Activated CD4-positive, CD25-positive, alpha-beta regulatory T cell treated with anti-CD3 and anti-CD28 coated beads, Interleukin-2, amount 50 U/mL, for 24 hours (primary cell): ENCODE measurements around the gene MBL2.

Experiments
- ATAC-seq, 2 donors: fragments of 150-1000 bp; cut with Tn5 transposase; one replicate each; pipeline ENCODE4 v1.10.0; 2021; ENCODE audit warnings: mild to moderate bottlenecking in 1 of 2, moderate library complexity in 1 of 2

MBL2 gene

DNA sequence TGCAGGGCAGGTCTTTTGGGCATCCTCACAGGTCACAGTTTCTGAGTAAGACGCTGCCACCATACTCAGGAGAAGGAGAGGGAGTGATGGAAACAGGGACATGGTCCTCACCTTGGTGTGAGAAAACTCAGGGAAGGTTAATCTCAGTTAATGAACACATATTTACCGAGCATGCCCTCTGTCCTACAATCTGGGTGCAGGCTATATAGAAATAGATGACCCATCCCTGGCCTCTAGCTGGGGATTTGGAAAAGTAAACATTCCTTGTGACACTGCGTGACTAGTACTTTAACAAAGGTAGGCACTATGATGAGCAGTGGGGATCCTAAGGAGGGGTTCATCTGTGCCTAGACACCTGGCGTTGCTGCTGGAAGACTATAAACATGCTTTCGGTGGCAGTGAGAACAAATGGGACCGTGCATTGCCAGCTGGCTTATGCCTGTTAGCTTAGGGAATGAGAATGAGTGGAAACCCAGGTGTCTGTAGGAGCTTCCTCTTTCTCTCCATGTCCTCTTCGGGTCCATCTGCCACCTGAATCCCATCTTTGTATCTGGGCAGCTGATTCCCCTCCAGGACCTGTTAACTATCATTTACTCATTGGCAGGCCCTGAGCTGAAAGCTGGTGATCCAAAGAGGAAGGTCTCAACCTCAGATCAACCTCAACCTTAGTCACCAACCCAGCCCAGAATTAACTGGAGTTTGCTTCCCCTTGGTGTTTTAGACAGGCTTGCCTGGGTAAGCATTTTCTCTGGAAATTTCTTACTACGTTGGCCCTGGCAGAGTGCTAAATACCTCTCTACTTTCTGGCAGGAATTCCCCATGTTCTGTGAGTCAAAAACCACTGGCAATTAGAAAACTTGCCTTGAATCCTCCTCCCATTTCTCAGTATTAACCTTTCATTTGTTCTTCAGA, 794 bp downstream of the MBL2 start:
- ATAC-seq: no peak

DNA sequence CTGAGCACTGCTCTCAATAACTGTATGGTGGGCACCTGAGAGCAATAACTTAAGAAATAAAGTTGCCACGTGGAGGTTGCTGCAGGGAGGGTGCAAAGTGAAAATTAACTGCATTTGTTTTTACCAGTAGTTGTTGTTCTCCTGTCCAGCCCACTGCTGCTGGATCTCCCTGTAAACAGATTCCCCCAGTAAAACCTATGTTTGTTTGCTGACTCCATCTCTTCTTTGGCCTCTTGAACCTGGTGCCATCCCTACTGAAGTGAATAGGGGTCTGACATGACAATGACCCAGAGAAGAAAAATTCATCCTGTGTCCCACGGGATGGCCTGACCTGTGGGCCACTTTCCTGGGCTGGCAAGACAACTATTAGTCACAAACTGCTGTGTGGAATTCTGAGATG, 1.7 kb downstream of the MBL2 start:
- no peak for ATAC-seq

DNA sequence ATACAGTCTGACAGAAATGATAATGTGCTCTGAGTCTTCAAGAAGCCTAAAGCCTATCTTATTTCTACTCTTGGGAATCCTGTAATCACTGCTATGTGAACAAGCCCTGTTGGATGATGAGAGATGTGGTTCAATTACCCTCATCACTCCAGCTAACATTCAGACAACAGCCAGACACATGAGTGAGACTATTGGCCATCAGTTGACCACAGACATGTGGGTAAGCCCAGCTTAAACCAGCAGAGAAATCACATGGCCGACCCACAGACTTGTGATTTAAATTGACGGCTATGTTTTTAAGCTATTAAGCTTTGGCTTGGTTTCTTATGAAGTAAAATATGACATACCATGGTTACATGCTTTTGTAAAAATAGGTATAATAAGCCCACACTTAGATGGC, 2.6 kb downstream of the MBL2 start:
- no peak for ATAC-seq

DNA sequence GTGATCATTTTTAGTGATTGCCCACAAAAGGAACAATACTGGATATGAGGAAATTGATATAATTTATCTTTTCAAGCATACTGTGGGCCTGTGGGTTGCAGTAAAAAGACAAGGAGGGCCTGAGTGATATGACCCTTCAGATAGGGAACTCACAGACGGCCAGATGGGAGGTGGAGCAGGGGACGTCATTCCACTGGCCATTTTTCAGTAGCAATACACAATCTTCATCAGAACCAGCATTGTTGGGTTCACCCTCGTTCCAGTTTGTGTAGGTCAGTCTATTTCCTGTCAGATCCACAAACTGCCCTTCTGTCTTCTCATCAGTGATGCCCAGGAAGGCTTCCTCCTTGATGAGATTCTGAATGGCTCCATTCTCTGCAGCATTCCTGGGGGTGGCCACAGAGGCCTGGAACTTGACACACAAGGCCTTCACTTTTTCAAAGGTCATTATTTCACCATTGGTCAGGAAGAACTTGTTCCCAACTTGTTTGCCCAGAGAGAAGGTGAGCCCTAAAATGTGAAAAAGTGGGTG, 4.5 kb downstream of the MBL2 start:
- ATAC-seq: no peak

DNA sequence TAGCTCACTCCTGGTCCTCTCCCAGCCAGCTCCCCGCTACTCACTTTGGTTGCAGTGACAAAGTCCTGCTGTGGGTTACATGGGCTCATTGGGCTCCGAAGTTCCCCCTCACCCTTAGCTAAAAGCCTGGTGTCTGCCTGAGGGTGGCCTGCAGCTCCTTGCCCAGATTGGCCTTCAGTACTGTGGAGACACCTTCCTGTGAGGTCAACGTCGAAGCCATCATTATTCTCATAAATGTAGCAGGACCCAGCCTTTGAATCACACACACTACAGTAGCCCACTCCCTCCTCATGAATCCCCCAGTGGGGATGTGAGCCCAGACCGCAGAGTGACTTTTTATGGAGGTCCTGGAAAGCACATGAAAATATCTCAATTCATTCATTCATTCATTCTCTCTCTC, 10.5 kb downstream of the MBL2 start:
- ATAC-seq: no peak

DNA sequence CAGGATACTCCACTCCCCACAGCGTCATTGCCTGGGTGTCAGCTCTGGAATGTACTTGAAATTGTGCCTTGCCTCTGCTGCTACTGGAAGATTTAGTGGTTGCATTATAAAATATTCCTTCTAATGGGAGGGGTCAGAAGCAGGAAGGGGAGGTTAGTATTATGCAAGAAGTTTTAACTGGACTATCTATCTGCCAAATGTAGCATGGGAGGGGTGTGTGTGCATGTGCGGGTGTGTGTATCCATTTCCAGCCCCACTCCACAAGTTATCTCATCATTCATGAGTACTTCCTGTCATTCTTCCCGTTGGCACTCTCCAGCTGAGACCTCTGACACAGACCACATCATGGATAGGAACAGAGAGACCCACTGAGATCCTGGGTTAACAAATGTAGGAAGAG, 13.4 kb downstream of the MBL2 start:
- no peak for ATAC-seq

DNA sequence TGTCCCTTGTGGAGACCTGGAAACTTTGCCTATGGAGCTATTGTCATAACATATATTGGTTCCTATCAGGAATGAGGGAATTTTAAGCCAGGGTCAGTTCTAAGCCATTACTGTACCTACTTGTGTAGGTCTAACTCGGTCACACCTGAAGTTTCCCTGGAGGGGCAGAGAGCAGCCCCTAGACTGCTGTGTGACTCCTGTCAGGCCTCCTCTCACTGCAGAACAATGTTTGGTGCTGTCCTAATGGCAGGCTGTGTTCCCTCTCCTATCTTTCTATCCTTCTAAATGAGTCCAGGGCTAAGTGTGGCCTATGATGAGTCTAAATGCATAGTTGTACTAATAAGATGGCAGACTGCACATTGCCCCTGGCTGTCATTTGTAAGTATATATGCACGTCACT, 14.2 kb downstream of the MBL2 start:
- ATAC-seq: no peak

DNA sequence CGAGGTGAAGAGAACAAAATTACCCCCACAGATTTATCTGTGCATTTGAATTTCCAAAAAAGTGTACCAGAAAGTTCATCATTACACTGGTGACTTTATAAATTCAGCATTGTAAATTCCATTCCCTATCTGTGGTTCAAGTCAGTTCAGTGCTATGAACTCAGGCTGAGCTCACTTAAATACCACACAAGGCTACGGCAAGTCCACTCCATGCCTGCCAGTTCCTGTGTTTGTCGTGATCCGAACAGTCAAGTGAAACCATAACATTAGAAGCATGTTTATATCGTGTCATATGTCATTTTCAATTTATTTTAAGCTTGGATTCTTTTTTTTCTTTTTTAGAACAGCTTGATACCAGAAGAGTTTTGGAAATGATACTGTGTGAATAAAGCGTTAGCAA, 14.8 kb downstream of the MBL2 start:
- ATAC-seq: no peak

DNA sequence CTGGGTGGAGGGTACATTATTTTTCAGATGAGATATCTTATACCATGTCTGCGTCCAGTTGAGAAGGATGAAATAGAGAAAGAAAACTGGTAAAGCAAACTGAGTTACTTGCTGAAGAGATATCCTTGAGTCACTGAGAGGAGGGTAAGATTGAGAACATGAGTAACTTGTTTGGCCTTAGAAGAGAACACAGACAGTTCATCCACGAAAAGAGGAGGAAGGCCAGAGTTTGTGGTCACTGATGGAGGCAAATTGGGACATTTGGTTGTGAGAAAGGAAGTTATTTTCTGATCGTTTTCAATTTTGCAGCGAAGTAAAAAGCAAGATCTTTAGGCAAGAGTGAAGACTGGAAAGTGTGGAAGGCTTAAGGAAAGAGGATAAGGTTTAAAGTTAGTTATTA, 15.6 kb downstream of the MBL2 start:
- no peak for ATAC-seq

DNA sequence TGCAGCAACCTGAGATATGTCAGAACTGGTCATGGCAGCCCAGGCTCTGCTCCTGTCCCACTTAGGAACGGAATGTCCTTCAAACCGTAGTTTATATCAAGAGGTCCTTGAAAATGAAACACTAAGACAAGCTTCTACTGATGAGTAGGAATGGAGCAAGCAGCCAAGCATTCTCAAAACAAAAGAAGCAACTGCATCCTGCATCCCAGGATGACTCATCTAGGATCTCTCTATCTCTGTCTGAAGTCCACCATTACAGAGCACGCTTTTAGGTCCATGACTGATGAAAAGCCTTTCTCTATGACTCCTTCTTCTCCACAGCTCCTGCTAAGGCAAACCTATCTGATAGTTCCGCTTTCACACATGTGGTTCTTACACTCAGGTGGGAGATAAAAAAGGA, 16.3 kb downstream of the MBL2 start:
- no peak for ATAC-seq

DNA sequence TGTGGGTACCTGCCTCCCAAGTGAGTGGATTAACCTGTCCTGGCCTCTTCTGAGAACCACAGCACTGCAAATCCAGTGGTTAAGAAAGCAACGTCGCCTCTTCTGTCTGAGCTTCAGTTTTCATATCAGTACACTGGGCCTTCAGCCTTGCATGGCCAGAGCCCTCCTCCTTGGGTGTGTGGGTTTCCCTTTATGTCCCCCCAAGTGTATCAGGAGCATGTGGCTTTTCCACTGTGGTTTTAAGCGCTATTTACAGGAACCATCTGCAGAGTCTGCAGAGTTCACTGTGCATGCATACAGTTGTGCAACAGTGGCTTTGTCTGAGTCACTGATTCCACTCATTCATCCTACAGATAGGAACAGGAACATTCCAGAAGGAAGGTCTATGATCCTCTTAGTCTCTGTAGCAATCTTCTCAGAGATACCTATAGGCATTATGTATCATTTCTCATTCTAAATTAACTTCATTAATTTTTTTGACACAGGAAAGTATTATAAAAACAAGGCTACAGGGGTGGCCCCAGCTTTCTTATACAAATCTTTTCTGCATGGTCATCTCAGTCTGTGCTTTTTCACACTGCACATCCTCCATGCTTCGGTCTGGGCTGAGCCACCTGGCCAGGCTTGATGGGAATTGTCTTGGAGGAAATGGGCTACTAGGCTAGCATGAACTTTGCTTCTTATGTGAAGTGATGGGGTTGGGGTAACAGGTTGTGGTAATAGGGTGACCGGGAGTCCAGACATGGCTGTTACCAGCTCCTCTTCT, 17.1 kb downstream of the MBL2 start:
- ATAC-seq: no peak

DNA sequence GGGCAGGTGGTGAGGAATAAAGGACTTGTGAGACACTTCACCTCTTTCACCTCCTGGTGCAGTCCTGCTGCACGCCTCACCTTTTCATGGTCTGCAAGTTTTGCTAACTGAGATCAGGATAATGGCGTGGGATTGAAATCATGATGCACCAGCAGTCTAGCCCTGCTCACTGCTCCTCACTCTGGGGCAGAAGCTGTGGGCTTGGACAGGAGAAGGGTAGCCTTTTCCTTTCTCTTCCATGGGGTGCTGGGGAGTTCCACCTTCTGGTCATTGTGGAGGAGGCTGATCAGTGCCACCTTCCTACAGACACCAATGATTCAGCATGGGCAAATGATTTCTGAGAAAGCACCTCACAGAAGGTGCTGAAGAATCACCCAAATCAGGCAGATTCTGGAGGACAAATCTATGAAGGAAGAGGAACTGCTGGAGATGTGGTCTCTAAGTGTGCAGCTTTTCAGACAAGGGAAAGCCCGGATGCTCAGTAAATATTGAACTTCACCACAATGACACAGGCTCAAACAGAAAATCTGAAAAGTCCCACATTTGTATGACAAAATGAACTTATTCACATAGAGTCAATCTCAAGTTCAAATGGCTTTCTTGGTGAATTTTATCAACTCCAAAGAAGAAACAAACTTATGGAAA, 19.7 kb downstream of the MBL2 start:
- ATAC-seq: peak in 1 of 2 donors; percentile 13

DNA sequence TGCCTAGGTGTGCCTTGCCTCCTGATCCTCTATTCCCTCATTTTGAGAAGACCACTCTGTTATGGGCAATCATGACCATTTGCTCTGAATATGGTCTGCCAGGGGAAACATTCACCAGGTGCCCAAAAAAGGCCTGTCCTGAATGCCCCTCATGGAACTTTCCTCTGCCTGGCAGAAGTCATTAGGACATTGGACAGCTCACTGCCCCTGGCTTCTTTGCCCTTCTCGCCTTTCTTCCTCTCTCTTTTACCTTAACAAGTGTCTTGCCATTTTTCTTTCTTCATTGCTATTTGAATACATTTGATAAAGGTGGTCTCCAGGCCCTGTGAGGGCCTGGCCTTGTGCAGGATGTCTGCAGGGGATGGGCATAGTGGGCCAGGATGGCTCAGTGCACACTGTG, 20.3 kb downstream of the MBL2 start:
- no peak for ATAC-seq

DNA sequence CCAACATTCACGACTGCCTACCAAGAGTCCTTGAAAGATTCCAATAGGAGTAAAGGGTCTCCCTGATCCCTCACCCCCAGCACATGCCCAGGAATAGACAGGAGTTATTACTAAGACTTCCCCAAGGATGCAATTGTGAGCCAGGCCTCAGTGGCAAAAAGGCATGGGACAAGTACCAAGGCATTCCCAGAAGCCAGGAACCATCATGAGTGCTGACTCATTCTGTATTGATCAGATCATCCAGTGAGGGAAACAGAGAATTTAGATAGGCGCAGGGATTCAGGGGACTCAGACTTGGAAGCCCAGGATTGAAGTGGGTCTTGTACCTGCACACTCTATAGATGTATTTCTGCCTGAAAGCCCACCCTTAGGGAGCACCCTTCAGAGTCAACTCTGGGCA, 21.2 kb downstream of the MBL2 start:
- no peak for ATAC-seq

DNA sequence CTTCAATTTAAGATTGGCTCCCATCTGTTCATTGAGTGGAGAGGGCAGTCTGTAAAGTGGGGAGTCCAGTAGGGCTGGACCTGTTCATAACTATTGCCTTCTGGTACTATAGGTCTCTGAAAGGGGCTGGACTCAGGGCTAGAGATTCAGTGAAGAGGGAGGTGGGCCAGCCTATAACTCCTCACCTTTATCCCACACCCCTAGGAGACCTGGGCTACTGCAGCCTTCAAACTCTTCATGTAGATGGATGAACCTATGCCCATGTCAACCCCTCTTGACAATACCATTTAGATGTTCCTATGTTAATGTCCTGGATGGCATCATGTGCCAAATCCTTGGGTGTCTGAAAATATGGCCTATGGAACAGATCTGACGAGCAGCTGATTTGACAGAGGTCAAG, 22.0 kb downstream of the MBL2 start:
- ATAC-seq: no peak

DNA sequence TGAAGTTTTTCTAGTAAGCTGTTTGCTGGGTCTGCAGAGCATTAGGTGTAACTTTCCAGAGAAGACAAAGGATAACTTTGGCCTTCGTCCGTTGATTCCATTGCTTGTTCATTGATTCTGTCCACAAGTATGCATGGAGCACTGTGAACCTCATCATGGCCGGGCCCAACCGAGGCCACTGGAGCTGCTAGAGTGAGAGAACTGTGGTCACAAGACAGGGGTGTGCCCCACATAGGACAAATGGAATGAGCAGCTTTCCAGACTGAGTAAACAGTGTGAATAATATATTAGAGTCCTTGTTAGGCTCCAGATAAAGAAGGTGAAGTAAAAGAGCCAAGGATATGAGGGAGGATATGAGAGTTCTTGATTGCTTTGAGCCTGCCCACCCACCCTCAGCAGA, 24.9 kb downstream of the MBL2 start:
- no peak for ATAC-seq

DNA sequence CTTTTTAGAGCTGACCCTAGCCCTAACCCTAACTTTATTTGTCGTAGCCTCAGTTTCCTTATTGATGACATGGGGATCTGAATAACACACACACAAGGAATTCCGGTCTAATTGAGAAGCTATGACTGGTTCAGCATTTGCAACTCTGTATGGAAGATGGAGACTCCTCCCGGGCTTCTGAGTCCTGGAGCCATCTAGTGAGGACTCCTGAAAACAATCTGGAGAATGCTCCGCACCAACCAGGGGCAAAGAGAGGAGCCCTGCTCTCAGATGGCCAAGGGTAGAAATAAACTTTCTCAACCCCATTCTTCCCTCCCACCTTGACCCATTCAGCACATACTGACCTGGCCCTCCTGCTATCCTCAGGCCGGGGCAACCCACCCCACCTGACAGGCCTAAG, 26.4 kb downstream of the MBL2 start:
- ATAC-seq: no peak

DNA sequence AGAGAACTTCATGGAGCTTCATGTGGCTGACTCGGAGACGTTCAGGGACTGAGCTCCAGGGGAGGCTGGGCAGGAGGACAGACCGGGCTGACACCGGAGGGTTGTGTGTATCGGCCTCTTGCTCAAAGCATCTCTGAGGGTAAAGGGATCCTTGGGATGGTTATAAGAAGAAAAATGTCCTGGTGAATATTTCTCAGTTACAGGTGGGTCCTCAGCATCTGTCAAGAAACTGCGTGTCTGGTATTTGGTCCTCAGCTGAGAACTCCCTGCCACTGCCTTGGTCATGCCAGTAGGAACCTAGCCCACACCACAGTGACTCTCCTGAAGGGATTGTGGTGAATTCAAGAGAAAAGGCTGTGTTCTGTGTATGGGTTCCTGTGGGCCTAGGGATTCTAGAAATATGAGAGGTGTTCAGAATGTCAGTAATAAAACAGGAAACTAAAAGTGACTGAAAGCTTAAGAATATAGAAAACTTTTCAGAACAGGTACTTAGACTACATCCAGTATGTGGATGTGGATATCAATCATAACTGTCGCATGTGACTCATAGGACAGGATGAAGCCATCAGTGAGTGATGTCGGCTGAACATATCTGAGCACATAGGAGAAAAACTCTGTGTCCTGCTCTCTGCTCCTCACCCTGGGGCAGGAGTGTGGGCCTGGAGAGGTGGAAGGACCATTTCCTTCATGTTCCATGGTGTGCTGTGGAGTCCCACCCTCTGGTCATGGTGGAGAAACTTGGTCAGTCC, 28.4 kb downstream of the MBL2 start:
- ATAC-seq: no peak

DNA sequence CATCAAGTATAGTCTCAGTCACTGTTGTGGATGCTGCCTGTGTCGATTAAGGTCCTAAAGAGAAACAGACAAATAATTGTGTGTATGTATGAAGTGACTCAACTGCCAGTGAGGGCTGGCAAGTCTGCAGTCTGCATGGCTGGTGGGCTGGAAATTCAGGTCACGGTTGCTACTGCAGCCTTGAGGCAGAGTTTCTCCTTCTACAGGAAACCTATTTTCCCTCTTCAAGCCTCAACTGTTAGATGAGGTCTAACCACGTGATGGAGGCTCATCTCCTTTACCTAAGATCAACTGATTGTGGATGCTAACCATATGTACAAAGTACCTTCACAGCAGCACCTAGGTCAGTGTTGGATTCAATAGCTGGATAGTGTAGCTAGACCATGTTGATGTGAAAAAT, 29.9 kb downstream of the MBL2 start:
- no peak for ATAC-seq

DNA sequence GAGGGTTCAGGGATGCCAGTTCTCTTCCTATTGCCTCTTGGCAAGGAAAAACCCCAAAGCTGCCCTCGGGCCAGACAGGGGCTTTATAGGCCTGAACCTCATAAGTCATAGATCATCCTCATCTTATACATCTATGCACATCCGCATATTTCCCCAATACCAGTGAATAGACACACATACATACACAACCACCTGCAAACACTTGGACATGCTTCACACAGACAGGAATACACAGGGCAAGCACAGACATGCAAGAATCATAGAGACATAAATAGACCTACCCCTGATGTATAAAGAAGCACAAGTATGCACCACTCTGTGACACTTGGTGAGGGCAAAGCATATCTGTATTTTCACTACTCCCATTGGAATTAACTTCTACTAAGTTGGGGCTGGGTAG, 30.7 kb downstream of the MBL2 start:
- no peak for ATAC-seq

DNA sequence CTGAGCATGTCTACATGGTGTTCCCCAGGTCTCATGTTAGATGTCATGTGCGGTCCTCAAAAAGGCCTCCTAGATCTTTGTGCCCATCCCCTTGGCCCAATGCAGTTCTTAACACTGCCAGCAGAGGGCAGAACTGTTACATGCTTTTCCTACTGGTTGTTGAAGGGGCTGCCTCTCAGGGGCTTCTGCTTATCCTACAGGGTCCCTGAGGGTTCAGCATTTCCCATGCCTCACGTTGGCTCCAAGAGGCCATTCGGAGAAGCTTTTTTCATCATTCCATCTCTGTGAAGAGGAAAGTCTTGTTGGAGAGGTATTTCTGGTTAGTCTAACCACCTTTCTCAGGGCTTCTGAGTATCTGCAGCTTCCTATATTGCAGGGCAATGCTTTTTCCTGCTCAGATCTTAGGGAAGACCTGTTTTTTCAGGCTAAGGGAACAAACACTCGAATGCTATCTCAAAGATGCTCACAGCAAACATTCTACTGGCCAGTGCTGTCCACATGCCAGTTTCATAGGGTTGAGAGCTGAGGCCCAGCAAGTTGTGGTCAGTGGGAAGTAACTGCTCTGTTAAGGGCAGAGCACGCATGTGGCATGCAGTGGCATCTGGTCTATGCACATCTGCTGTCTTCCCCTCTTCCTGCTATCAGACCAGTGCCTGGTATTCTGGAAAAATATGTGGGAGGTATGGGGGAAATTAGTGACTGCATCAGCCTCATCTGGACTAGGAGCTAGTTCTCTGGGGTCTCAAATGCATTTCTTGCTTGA, 31.5 kb downstream of the MBL2 start:
- no peak for ATAC-seq

DNA sequence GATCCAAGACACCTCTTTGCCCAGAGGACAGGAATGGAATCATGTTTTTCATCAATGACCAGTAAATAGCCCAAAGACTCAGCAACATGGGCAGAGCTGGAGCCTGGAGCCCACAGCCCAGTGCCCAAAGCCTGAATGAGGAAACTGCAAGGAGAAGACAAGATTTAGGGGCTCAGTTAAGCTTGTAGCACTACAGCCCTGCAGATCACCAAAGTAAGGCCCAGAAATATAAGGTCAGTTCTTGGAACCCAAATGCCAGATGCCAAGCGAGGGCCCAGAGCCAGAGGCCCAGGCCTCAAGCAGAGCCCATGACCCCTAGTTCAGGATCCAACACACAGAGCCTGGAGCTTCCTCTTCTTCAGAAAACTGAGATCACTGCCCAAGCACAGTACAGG, 32.4 kb downstream of the MBL2 start:
- no peak for ATAC-seq
